B cell (primary cell): ENCODE data around the gene HINT3. TPM values are rescaled to one million over a fixed set of nuclear protein-coding genes. Genes with fewer than 3 reads are reported as not detected.
A peak's percentile ranks its signal among the peaks of the same experiment; 100 is the strongest.

ENCODE experiments used
- ATAC-seq: fragments of 200-7000 bp; cut with Tn5 transposase; one replicate; pipeline ENCODE4 v1.10.0; 2021; ENCODE audit warnings: low read depth, mild to moderate bottlenecking, moderate number of reproducible peaks, moderate library complexity
- CTCF ChIA-PET: fragments of 350-600 bp; sonication (Branson Sonifier 250); formaldehyde crosslinking; loops from one replicate; lab custom pipeline; 2021; ENCODE audit warnings: antibody characterized with exemption, inconsistent platforms; lab: Charles Lee
- POLR2A ChIA-PET: fragments of 350-600 bp; sonication (Branson Sonifier 250); formaldehyde crosslinking; loops from one replicate; lab custom pipeline; 2021; ENCODE audit warnings: antibody characterized with exemption; lab: Charles Lee
- DNase-seq: peaks from one replicate; pipeline ENCODE4 v3.0.0; 2013
- H2AFZ ChIP-seq: 2 replicates; pipeline ENCODE4 v1.6.1; 2012; ENCODE audit warnings: mild to moderate bottlenecking, low read depth, low read length; ENCODE audit not compliant: insufficient read depth, poor library complexity, severe bottlenecking
- H3K27ac ChIP-seq, 2 donors: 1 replicate in 1 of 2; 2 replicates in 1 of 2; pipeline ENCODE4 v1.5.1; 2012 to 2013; ENCODE audit warnings: low read length in 2 of 2, mild to moderate bottlenecking in 2 of 2, moderate library complexity in 1 of 2
- H3K27me3 ChIP-seq, 4 experiments: fragments of 200-600 bp in 1 of 4; sonication (generic) in 1 of 4; replicated peaks in 1 of 4; 1 replicate in 2 of 4; 2 replicates in 2 of 4; pipeline versions ENCODE4 v1.6.1 to v1.7.0; 2013 to 2016; ENCODE audit warnings: low read length in 3 of 4, mild to moderate bottlenecking in 2 of 4, mixed read lengths in 1 of 4, moderate library complexity in 1 of 4; ENCODE audit not compliant: insufficient read depth in 4 of 4, control insufficient read depth in 3 of 4; ENCODE audit errors: control extremely low read depth in 1 of 4
- H3K36me3 ChIP-seq, 2 experiments: replicated peaks in 1 of 2; 1 replicate in 1 of 2; 2 replicates in 1 of 2; pipeline versions ENCODE4 v1.6.1 to v1.7.1; 2013; ENCODE audit warnings: low read length in 1 of 2; ENCODE audit not compliant: insufficient read depth in 2 of 2, control insufficient read depth in 1 of 2; ENCODE audit errors: control extremely low read depth in 1 of 2, extremely low read depth in 1 of 2
- H3K4me1 ChIP-seq, 2 donors: fragments of 200-600 bp in 1 of 2; sonication (generic) in 1 of 2; 1 replicate in 1 of 2; 2 replicates in 1 of 2; pipeline versions ENCODE4 v1.5.1 to v1.6.1; 2013 to 2017; ENCODE audit warnings: low read length in 2 of 2; ENCODE audit not compliant: control insufficient read depth in 2 of 2, insufficient read depth in 2 of 2
- H3K4me2 ChIP-seq: replicated peaks from 2 replicates; pipeline ENCODE3; 2012; ENCODE audit warnings: mild to moderate bottlenecking, low read depth, low read length; ENCODE audit not compliant: poor library complexity, severe bottlenecking
- H3K4me3 ChIP-seq, 5 experiments: fragments of 200-600 bp in 1 of 5; sonication (generic) in 1 of 5; 1 replicate in 3 of 5; 2 replicates in 2 of 5; pipeline versions ENCODE4 v1.5.1 to v1.7.0; 2011 to 2016; ENCODE audit warnings: low read length in 4 of 5, mild to moderate bottlenecking in 4 of 5, low read depth in 2 of 5, control low read depth in 1 of 5, moderate library complexity in 1 of 5; ENCODE audit not compliant: insufficient read depth in 1 of 5; ENCODE audit errors: control extremely low read depth in 1 of 5, extremely low read depth in 1 of 5
- H3K79me2 ChIP-seq: fragments of 200-600 bp; sonication (generic); one replicate; pipeline ENCODE4 v1.6.0; 2016; ENCODE audit warnings: low read length; ENCODE audit not compliant: control insufficient read depth, insufficient read depth
- H3K9ac ChIP-seq: fragments of 200-600 bp; sonication (generic); 2 replicates; pipeline ENCODE4 v1.6.1; 2017; ENCODE audit warnings: mild to moderate bottlenecking, low read length, moderate library complexity
- H3K9me3 ChIP-seq, 3 donors: one replicate each; pipeline versions ENCODE4 v1.6.1 to v1.7.1; 2013; ENCODE audit warnings: low read length in 2 of 3; ENCODE audit not compliant: control insufficient read depth in 2 of 3, insufficient read depth in 1 of 3; ENCODE audit errors: control extremely low read depth in 1 of 3
- H4K20me1 ChIP-seq: 2 replicates; pipeline ENCODE4 v1.6.0; 2012; ENCODE audit warnings: mild to moderate bottlenecking, low read length; ENCODE audit not compliant: insufficient read depth, control insufficient read depth, poor library complexity, severe bottlenecking
- H3K27ac Mint-ChIP-seq: one replicate; pipeline ENCODE4 v1.8.0; 2021; ENCODE audit warnings: mixed read lengths
- H3K27me3 Mint-ChIP-seq: one replicate; pipeline ENCODE4 v1.8.0; 2021; ENCODE audit warnings: mixed read lengths
- H3K4me1 Mint-ChIP-seq: one replicate; pipeline ENCODE4 v1.8.0; 2021; ENCODE audit warnings: mixed read lengths
- H3K4me3 Mint-ChIP-seq: one replicate; pipeline ENCODE4 v1.8.0; 2021; ENCODE audit warnings: mixed read lengths
- H3K9me3 Mint-ChIP-seq: one replicate; pipeline ENCODE4 v1.8.0; 2022; ENCODE audit warnings: mixed read lengths; ENCODE audit not compliant: insufficient read depth
- CTCF ChIP-seq: fragments of 200-600 bp; IDR thresholded peaks from one replicate; pipeline ENCODE4 v1.8.0; 2022; ENCODE audit warnings: antibody characterized with exemption, mild to moderate bottlenecking
- EZH2 ChIP-seq: IDR thresholded peaks from 2 replicates; pipeline ENCODE4 v1.6.1; 2012; ENCODE audit warnings: borderline replicate concordance, low read depth, mild to moderate bottlenecking, moderate library complexity, low read length; ENCODE audit not compliant: insufficient read depth, poor library complexity, severe bottlenecking
- WGBS: methylation state at CpG from one replicate; pipeline ENCODE4 v1.1.5; 2013; ENCODE audit warnings: missing lambda C conversion rate; ENCODE audit not compliant: insufficient coverage; 5-methylcytosine and 5-hydroxymethylcytosine counted together
- intact Hi-C: fragments of 100-400 bp; cut with micrococcal nuclease; formaldehyde crosslinking; loops from one replicate; pipeline ENCODE4 v1.10.0; 2022
- polyA plus RNA-seq: library from polyadenylated mRNA; depleted of rRNA; stranded (reverse); fragments of >200 nt; gene quantifications from 2 replicates; pipeline ENCODE4 v1.2.3, GENCODE V29; 2012
- total RNA-seq, 2 donors: library from RNA; stranded (reverse); fragments of 120-200 nt in 1 of 2; gene quantifications; 1 replicate in 1 of 2; 2 replicates in 1 of 2; pipeline versions ENCODE4 v1.2.3 to v1.2.4, GENCODE V29; 2013 to 2022

The HINT3 gene
- total and polyA plus RNA-seq, 2 donors (not counting 1 experiment from before 2014, with no cell fraction given), result 5.5 to 12.4 TPM

- H3K4me3 Mint-ChIP-seq, result no peak overlapping the region
- no peak overlapping the region for H3K27ac ChIP-seq
- no peak overlapping the region for H3K9ac ChIP-seq
- H3K27ac Mint-ChIP-seq, result no peak overlapping the region
- H3K9me3 Mint-ChIP-seq, result no peaks in the 10 kb centered on the region
- ATAC-seq, result no peak
- H3K4me3 ChIP-seq, result no peak overlapping the region
- peaks cover 0 to 4% of the 10 kb centered on the region in 2 donors for H3K4me1 ChIP-seq
- no peaks in the 10 kb centered on the region for H3K9me3 ChIP-seq
- H3K27me3 ChIP-seq, result no peaks in the 10 kb centered on the region
- POLR2A ChIA-PET, result interaction anchor here (0.9 kb wide), 1 partner anchor 8 kb away, joined by 3 read pairs; the partner anchor contains the start of gene TRMT11
- no CpG with 5 or more reads among the region's 5 CpGs for WGBS
- DNase-seq, result no peak
- no peaks in the 10 kb centered on the region for H3K27me3 Mint-ChIP-seq
- peaks cover 0 to 7% of the 10 kb centered on the region in 2 experiments for H3K36me3 ChIP-seq
- H2AFZ ChIP-seq, result no peak overlapping the region
- CTCF ChIA-PET, result interaction anchor here (0.8 to 2.9 kb wide), 14 partner anchors 8 to 1544 kb away, joined by 3 to 18 read pairs (median 4); partner anchors contain the start of genes HINT3, NCOA7 and TRMT11
- H3K4me2 ChIP-seq, result no peak overlapping the region
- H4K20me1 ChIP-seq, result no peaks in the 10 kb centered on the region
- intact Hi-C loops, result loop anchor here (5.0 kb wide), 1 partner anchor 1272 kb away; the partner anchor contains the start of gene RNF146
- no peaks in the 10 kb centered on the region for H3K79me2 ChIP-seq
- H3K4me1 Mint-ChIP-seq, result peaks cover 8% of the 10 kb centered on the region
- no peak for TF ChIP-seq EZH2
These were observed 38.3 kb downstream of the HINT3 start for GRCh38 chr6:125994670-125995488.

GRCh38 chr6:125995972-125996580 is 39.5 kb downstream of the HINT3 start:
- peak overlapping the region in 2 of 5 experiments; percentile 31 to 56 for H3K4me3 ChIP-seq
- ChIA-PET POLR2A (interaction anchor here (0.9 kb wide), 1 partner anchor 9 kb away, joined by 3 read pairs; the partner anchor contains the start of gene TRMT11), CTCF (interaction anchor here (0.7 to 2.9 kb wide), 20 partner anchors 9 to 1543 kb away, joined by 3 to 18 read pairs (median 3); partner anchors contain the start of genes HINT3, NCOA7 and TRMT11)
- DNase-seq (peak; percentile 81), ATAC-seq (peak; percentile 99)
- H3K9me3 Mint-ChIP-seq, result no peaks in the 10 kb centered on the region
- H3K4me2 ChIP-seq, result peak overlapping the region; percentile 68
- H3K27me3 Mint-ChIP-seq, result no peaks in the 10 kb centered on the region
- intact Hi-C loops, result loop anchor here (1.0 to 5.0 kb wide), 3 partner anchors 10 to 1543 kb away; partner anchors contain the start of genes RNF146 and TRMT11
- TF ChIP-seq CTCF (peak; percentile 100), EZH2 (no peak)
- no peaks in the 10 kb centered on the region for H3K27me3 ChIP-seq
- H3K27ac Mint-ChIP-seq, result no peak overlapping the region
- H3K4me1 ChIP-seq, result peaks cover 0 to 4% of the 10 kb centered on the region in 2 donors
- H3K36me3 ChIP-seq, result peaks cover 0 to 19% of the 10 kb centered on the region in 2 experiments
- H3K4me3 Mint-ChIP-seq, result peak overlapping the region; percentile 78
- peak overlapping the region; percentile 43 for H3K9ac ChIP-seq
- no peaks in the 10 kb centered on the region for H3K79me2 ChIP-seq
- no peaks in the 10 kb centered on the region for H4K20me1 ChIP-seq
- no peak overlapping the region for H3K27ac ChIP-seq
- H2AFZ ChIP-seq, result peak overlapping the region; percentile 48
- WGBS, result 63% methylated on average over 1 of the region's 8 CpGs
- peaks cover 8% of the 10 kb centered on the region for H3K4me1 Mint-ChIP-seq
- no peaks in the 10 kb centered on the region for H3K9me3 ChIP-seq
